Left ventricle myocardium inferior (tissue), 1 donor: ENCODE measurements around the gene PKP4. TPM values are rescaled to one million over a fixed set of nuclear protein-coding genes. Genes with fewer than 3 reads are reported as not detected.

Experiments
- DNase-seq: peaks from one replicate; pipeline ENCODE4 v3.0.0-alpha.2; 2020
- H3K27ac ChIP-seq: fragments of 200-600 bp; replicated peaks from 2 replicates; pipeline ENCODE4 v1.8.0; 2021
- H3K27me3 ChIP-seq: fragments of 200-600 bp; 2 replicates; pipeline ENCODE4 v1.8.0; 2021; ENCODE audit warnings: low read depth
- H3K36me3 ChIP-seq: fragments of 200-600 bp; 2 replicates; pipeline ENCODE4 v1.8.0; 2021
- H3K4me1 ChIP-seq: fragments of 200-600 bp; 2 replicates; pipeline ENCODE4 v1.8.0; 2021
- H3K4me3 ChIP-seq: fragments of 200-600 bp; 2 replicates; pipeline ENCODE4 v1.8.0; 2021; ENCODE audit warnings: mild to moderate bottlenecking, moderate library complexity
- H3K9me3 ChIP-seq: fragments of 200-600 bp; replicated peaks from 2 replicates; pipeline ENCODE4 v1.8.0; 2021
- intact Hi-C: fragments of 100-400 bp; cut with micrococcal nuclease; formaldehyde crosslinking; loops from one replicate; pipeline ENCODE4 v1.11.0; 2022
- total RNA-seq: library from RNA; stranded (reverse); fragmentation: NEBNext Ultra II Directional; extraction: Animal tissue kit (Norgen Biotek cat#: 25700); gene quantifications from one replicate; pipeline ENCODE4 v1.2.1, GENCODE V29; 2021
- TF ChIP-seq, protein P1 (sequence below): fragments of 200-600 bp; IDR thresholded peaks from 2 replicates; pipeline ENCODE4 v1.8.0; 2021; ENCODE audit warnings: antibody characterized with exemption, mild to moderate bottlenecking, borderline replicate concordance
- donor health status: DM: no; HTN: yes; CAD: no; lungs with severe emphysema.

PKP4 gene
- total RNA-seq, 1 donor from 2014 or later: 47.6 TPM

DNA sequence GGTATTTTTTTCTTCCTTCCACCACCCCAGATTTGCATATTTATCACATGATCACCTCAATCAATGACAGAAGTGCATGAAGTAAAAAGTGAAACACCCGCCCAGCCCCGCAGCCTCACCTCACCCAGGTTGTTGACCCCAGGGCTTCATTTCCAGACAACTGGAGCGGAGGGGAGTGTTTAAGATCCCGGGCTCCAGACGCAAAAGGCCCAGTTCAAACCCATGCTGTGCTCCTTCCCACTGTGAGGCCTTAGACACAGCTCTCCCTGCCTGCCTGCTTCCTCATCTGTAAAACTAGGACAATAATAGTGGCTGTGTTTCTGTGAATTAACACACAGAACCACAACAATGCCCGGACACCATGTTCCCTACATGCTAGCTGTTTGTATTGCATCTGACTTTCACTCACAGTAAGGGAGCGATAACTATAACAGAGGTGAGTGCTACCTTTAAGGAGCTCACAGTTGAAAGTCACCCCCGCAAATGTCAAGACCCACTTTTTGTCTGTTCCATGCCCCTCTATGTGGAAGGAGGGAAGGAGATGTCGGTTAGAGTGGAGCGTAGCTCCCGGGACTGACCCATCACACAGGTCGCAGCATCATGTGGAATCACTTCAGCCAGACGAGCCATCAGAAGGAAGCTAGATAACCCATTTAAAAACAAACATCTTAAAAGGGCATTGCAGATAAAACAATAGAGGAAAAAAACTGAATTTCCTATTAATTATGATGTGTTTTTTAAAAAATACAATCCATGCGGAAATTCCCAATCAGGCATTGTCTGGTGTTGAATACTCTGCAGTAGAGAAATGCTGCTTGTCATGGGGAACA lies 260.8 kb downstream of the PKP4 start:
- Histone ChIP-seq H3K27ac (peak overlapping the region; percentile 89), H3K36me3 (no peaks in the 10 kb centered on the region), H3K4me1 (peaks cover 56% of the 10 kb centered on the region), H3K4me3 (no peak overlapping the region), H3K27me3 (no peaks in the 10 kb centered on the region), H3K9me3 (peaks cover 11% of the 10 kb centered on the region)
- intact Hi-C loops: no loop called here
- DNase-seq: no peak
- TF ChIP-seq, protein P1, sequence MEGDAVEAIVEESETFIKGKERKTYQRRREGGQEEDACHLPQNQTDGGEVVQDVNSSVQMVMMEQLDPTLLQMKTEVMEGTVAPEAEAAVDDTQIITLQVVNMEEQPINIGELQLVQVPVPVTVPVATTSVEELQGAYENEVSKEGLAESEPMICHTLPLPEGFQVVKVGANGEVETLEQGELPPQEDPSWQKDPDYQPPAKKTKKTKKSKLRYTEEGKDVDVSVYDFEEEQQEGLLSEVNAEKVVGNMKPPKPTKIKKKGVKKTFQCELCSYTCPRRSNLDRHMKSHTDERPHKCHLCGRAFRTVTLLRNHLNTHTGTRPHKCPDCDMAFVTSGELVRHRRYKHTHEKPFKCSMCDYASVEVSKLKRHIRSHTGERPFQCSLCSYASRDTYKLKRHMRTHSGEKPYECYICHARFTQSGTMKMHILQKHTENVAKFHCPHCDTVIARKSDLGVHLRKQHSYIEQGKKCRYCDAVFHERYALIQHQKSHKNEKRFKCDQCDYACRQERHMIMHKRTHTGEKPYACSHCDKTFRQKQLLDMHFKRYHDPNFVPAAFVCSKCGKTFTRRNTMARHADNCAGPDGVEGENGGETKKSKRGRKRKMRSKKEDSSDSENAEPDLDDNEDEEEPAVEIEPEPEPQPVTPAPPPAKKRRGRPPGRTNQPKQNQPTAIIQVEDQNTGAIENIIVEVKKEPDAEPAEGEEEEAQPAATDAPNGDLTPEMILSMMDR: no peak

GRCh38 chr2:158718196-158718585 lies 261.4 kb downstream of the PKP4 start:
- intact Hi-C loops: no loop called here
- Histone ChIP-seq H3K27ac (peak overlapping the region; percentile 89), H3K36me3 (no peaks in the 10 kb centered on the region), H3K4me1 (peaks cover 62% of the 10 kb centered on the region), H3K9me3 (peaks cover 5% of the 10 kb centered on the region), H3K27me3 (no peaks in the 10 kb centered on the region), H3K4me3 (no peak overlapping the region)
- TF ChIP-seq, protein P1: no peak
- DNase-seq: no peak

- peak overlapping the region; percentile 89 for H3K27ac ChIP-seq
- intact Hi-C loops: no loop called here
- TF ChIP-seq, protein P1: no peak
Observed at GRCh38 chr2:158718851-158719250, 262.1 kb downstream of the PKP4 start.

DNA sequence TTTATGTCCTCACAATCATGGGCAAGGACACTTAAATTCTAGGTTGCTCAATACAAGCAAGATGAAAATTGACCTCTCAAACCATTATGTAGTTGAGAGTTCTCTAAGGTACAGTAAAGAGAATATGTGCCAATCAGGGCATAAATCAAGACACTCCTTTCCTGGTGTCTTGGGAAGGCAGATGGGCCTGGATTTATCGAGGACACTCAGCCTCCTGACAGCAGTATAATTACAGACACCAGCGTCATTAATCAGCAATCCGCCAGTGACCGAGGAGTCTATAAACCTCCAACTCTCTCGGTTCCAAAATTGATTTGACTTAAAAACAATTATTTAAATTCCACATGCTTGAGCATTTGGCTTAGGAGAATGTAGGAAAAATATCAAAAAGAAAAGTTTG lies 262.7 kb downstream of the PKP4 start:
- TF ChIP-seq, protein P1: no peak
- DNase-seq: no peak
- Histone ChIP-seq H3K27me3 (no peaks in the 10 kb centered on the region), H3K27ac (no peak overlapping the region), H3K9me3 (no peaks in the 10 kb centered on the region), H3K36me3 (no peaks in the 10 kb centered on the region), H3K4me3 (no peak overlapping the region), H3K4me1 (peaks cover 64% of the 10 kb centered on the region)
- intact Hi-C loops: no loop called here

More at GRCh38 chr2:158718851-158719250, 262.1 kb downstream of the PKP4 start:
- no peaks in the 10 kb centered on the region for H3K36me3 ChIP-seq
- no peak overlapping the region for H3K4me3 ChIP-seq
- H3K9me3 ChIP-seq: no peaks in the 10 kb centered on the region
- H3K4me1 ChIP-seq: peaks cover 64% of the 10 kb centered on the region
- DNase-seq: no peak
- H3K27me3 ChIP-seq: no peaks in the 10 kb centered on the region

- H3K4me3 ChIP-seq: no peak overlapping the region
- peaks cover 61% of the 10 kb centered on the region for H3K4me1 ChIP-seq
- TF ChIP-seq, protein P1: no peak
- no peaks in the 10 kb centered on the region for H3K9me3 ChIP-seq
- no peak overlapping the region for H3K27ac ChIP-seq
- no peaks in the 10 kb centered on the region for H3K36me3 ChIP-seq
- DNase-seq: no peak
- H3K27me3 ChIP-seq: no peaks in the 10 kb centered on the region
- intact Hi-C loops: no loop called here
Observed at GRCh38 chr2:158722266-158723105, 265.7 kb downstream of the PKP4 start.
